IPS-18a (cell line): ENCODE data around the gene GART.
A peak's percentile ranks its signal among the peaks of the same experiment; 100 is the strongest.
"Not testable (repeated sequence)": the region's sequence is repeated elsewhere in the genome, so short reads cannot be mapped to it uniquely, and the experiment has no call there.

Source experiments
- H3K27ac ChIP-seq: one replicate; pipeline ENCODE4 v1.5.1; 2013; ENCODE audit warnings: low read length
- H3K27me3 ChIP-seq: one replicate; pipeline ENCODE4 v1.6.1; 2013; ENCODE audit warnings: mild to moderate bottlenecking, low read length; ENCODE audit not compliant: control insufficient read depth, insufficient read depth
- H3K36me3 ChIP-seq: one replicate; pipeline ENCODE4 v1.6.1; 2013; ENCODE audit warnings: low read depth, low read length; ENCODE audit not compliant: control insufficient read depth
- H3K4me1 ChIP-seq: one replicate; pipeline ENCODE4 v1.6.1; 2013; ENCODE audit warnings: low read depth, low read length; ENCODE audit not compliant: control insufficient read depth
- H3K4me3 ChIP-seq: one replicate; pipeline ENCODE4 v1.5.1; 2013; ENCODE audit warnings: low read length
- H3K9ac ChIP-seq: one replicate; pipeline ENCODE4 v1.6.1; 2013; ENCODE audit warnings: mild to moderate bottlenecking, low read length, moderate library complexity
- H3K9me3 ChIP-seq: one replicate; pipeline ENCODE4 v1.6.1; 2013; ENCODE audit warnings: low read depth, low read length; ENCODE audit not compliant: control insufficient read depth

Gene GART

DNA sequence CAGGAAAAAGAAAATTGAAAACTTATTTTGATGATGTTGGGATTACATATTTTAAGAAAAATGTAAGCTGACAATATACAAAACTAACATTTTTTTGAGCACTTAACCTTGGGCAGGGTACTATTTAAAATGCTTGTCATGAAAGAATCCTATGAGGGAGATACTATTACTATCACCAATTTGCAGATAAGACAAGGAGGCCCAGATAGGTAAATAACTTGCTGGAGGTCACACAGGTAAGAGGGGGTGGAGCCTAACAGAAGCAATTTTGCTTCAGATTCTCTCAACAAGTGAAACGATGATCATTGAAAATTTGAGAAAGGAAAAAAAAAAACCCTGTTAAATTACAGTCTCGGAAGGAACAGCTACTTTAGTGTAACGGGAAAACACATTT lies 1.2 kb downstream of the GART start:
- Histone ChIP-seq H3K36me3 (peaks cover 42% of the 10 kb centered on the region), H3K4me1 (peaks cover 10% of the 10 kb centered on the region), H3K27ac (peak overlapping the region; percentile 19), H3K9ac (peak overlapping the region; percentile 100), H3K27me3 (no peaks in the 10 kb centered on the region), H3K9me3 (no peaks in the 10 kb centered on the region), H3K4me3 (peak overlapping the region; percentile 100)

DNA sequence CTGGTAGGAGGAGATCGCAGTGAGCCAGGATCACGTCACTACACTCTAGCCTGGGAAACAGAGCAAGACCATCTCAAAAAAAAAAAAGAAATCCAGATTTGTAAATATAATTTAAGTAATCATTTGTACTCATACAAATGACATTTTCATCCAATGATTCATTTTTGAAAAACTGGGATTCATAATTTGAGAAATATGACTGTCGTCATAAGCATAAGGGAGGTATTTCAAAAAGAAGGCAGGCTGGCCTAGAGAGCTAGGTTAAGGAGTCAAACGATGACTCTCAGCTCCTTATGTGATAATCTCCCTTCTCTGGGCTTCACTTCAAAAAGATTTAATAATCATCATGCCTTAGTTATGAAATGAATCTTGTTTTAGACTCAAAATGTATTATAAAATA lies 2.3 kb downstream of the GART start:
- Histone ChIP-seq H3K4me3 (no peak overlapping the region), H3K9me3 (no peaks in the 10 kb centered on the region), H3K27ac (no peak overlapping the region), H3K4me1 (peaks cover 7% of the 10 kb centered on the region), H3K27me3 (no peaks in the 10 kb centered on the region), H3K36me3 (peaks cover 53% of the 10 kb centered on the region), H3K9ac (no peak overlapping the region)

DNA sequence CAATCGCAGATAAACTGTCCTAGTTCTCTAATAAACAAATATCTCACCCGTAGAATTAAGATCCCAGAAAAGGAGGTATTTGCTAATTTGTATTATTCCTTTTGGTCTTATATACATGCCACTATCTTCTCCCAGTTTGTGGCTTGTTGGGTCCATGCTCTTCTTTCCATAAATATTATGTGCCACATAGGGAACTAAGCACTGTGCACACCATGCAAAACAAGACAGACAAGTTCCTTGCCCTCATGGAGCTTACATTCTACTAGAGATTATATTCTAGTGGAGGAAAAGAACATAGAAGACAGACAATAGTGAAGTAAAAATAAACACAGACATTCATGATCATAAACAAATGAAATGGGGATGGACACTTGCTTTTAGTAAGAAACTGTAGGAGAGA lies 4.7 kb downstream of the GART start:
- Histone ChIP-seq H3K36me3 (peaks cover 74% of the 10 kb centered on the region), H3K27me3 (no peaks in the 10 kb centered on the region), H3K9ac (no peak overlapping the region), H3K9me3 (no peaks in the 10 kb centered on the region), H3K27ac (no peak overlapping the region), H3K4me1 (peaks cover 7% of the 10 kb centered on the region), H3K4me3 (no peak overlapping the region)

DNA sequence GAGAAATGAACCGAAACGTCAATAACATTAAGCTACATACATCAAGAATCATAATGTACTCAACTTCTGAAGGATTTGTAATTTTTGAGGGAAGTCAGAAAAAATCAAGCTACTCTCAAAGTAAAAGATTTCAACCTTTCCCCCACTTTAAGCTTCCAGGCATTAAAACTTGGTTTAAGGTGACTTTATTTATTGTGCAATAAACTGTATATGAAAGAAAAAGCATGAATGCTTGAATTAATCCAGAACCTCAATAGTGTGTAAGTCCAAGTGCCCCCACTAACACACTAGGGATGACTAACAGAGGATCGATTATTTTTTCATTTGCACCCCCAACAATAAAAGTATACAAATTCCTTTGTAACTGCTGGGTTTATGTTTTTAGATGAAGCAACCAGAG lies 10.9 kb downstream of the GART start:
- Histone ChIP-seq H3K27me3 (no peaks in the 10 kb centered on the region), H3K9me3 (no peaks in the 10 kb centered on the region), H3K36me3 (peaks cover 96% of the 10 kb centered on the region), H3K4me1 (no peaks in the 10 kb centered on the region), H3K4me3 (no peak overlapping the region), H3K27ac (no peak overlapping the region), H3K9ac (no peak overlapping the region)

DNA sequence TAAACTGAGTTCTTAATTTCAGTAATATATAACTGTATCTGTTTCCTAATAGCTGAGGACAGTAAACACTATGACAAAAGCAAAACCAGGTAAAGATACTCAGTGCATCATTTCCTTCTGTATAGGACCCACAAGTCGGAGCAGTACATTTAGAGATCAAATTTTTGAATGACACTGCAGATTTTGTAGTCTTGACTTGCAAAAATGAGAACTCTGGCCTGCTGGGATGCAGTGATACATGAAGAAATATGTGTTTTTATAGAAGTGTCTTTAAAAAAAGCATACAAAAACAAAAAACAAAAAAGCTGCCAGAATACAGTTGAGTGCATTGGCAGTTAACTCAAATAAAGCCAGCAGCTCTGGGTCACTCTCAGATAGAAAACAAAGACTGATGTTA lies 19.0 kb downstream of the GART start:
- H3K9ac ChIP-seq = no peak overlapping the region
- no peaks in the 10 kb centered on the region for H3K4me1 ChIP-seq
- H3K9me3 ChIP-seq = no peaks in the 10 kb centered on the region
- H3K4me3 ChIP-seq = no peak overlapping the region
- H3K36me3 ChIP-seq = peaks cover 76% of the 10 kb centered on the region
- H3K27me3 ChIP-seq = no peaks in the 10 kb centered on the region
- H3K27ac ChIP-seq = no peak overlapping the region

DNA sequence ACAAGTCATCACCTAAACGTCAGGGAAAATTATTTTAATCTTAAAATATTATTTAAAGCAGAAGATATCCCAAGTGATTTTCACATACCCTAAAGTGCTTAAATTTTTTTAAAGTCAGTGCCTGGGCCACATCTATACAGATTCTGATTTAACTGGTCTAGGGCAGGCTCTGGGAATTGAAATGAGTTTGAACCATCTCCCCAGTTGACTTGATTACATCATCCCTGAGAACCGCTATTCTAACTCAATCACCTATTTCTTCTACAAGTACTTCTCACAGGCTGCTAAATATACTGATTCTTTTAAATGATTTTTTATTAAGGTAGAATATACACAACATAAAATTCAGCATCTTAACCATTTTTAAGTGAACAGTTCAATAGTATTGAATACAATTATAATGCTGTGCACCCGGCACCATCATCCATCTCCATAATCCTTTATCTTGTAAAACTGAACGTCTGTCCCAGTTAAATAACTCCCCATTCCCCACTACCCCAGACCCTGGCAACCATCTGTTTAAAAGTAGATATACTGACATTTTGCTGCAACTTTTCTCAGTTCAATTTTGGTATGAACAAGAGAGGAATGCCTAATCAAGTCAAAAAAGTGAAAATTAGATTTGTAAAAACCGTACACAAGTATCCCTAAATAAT lies 19.5 kb downstream of the GART start:
- peaks cover 76% of the 10 kb centered on the region for H3K36me3 ChIP-seq
- H3K9me3 ChIP-seq = no peaks in the 10 kb centered on the region
- H3K27me3 ChIP-seq = no peaks in the 10 kb centered on the region
- H3K27ac ChIP-seq = no peak overlapping the region
- no peaks in the 10 kb centered on the region for H3K4me1 ChIP-seq
- no peak overlapping the region for H3K4me3 ChIP-seq
- H3K9ac ChIP-seq = no peak overlapping the region

DNA sequence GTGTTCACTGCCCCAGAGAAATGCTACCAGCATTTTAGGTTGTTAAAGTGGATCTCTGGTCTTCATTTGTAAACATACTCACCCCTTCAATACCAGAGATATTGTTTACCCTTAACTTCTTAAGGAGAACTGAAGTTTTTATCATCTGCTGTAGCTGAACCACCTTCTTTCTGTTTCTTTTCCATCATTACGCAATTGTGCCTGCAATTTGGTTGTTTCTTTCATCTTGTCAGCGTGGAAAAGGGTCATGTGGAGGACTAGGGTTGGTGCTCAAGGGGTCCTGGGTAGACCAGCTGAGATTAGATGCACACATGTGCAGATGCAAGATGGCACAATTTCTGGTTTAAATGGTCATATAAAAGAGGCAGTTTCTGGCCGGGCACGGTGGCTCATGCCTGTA lies 23.0 kb downstream of the GART start:
- no peaks in the 10 kb centered on the region for H3K4me1 ChIP-seq
- H3K9me3 ChIP-seq = no peaks in the 10 kb centered on the region
- no peak overlapping the region for H3K27ac ChIP-seq
- H3K4me3 ChIP-seq = no peak overlapping the region
- H3K9ac ChIP-seq = no peak overlapping the region
- H3K36me3 ChIP-seq = peaks cover 75% of the 10 kb centered on the region
- H3K27me3 ChIP-seq = no peaks in the 10 kb centered on the region

DNA sequence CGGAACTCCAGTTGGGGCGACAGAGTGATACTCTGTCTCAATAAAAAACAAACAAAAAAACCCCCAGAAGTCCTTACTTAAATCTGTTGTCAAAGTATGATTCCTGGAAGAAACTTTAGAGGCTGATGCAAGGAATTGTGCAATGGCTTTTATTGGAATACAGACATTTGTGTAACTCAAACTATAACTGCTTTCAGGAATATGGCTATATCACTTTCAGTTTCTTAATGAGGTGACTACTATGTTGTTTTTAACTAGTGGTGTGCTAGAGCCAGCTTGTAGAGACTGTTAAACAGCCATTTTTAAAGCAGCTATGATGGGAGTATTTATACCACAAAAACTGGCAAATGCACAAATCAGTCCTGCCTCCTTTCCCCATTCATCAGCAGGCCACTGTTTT lies 27.7 kb downstream of the GART start:
- H3K9me3 ChIP-seq = no peaks in the 10 kb centered on the region
- H3K36me3 ChIP-seq = peaks cover 86% of the 10 kb centered on the region
- no peaks in the 10 kb centered on the region for H3K4me1 ChIP-seq
- H3K27me3 ChIP-seq = no peaks in the 10 kb centered on the region
- H3K4me3 ChIP-seq = no peak overlapping the region
- H3K27ac ChIP-seq = no peak overlapping the region
- H3K9ac ChIP-seq = no peak overlapping the region

DNA sequence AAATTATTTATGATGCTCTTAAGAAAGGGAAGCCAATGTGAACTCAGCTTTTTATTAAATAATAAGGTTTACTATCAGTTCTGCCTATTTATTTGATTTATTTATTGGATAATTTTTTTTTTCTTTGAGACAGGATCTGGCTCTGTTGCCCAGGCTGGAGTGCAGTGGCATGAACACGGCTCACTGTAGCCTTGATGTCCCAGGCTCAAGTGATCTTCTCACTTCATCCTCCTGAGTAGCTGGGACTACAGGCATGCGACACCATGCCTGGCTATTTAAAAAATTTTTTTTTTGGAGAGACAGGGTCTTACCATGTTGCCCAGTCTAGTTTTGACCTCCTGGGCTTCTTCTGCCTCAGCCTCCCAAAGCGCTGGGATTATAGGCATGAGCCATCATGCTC lies 29.4 kb downstream of the GART start:
- H3K4me3 ChIP-seq = no peak overlapping the region
- no peaks in the 10 kb centered on the region for H3K27me3 ChIP-seq
- H3K4me1 ChIP-seq = no peaks in the 10 kb centered on the region
- H3K27ac ChIP-seq = no peak overlapping the region
- no peak overlapping the region for H3K9ac ChIP-seq
- peaks cover 80% of the 10 kb centered on the region for H3K36me3 ChIP-seq
- no peaks in the 10 kb centered on the region for H3K9me3 ChIP-seq

DNA sequence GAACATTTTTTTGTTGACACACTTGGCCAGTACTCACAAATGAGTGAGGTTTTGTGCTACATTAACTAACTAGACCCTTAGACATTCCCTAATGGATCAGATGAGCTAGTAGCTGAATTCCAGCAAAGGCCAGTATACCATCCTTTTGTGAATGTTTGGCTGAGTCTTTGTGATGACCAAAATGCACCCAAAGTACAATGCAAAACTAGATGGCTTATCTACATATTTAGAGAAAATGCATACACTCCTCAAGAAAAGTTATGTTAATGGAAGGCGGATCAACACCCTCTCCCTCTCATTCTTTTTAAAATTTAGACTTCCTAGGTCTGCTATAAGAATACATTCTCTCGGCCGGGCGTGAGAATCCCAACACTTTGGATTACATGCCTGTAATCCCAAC lies 30.3 kb downstream of the GART start:
- no peak overlapping the region for H3K4me3 ChIP-seq
- no peaks in the 10 kb centered on the region for H3K27me3 ChIP-seq
- no peaks in the 10 kb centered on the region for H3K4me1 ChIP-seq
- H3K36me3 ChIP-seq = peaks cover 78% of the 10 kb centered on the region
- H3K9ac ChIP-seq = no peak overlapping the region
- no peaks in the 10 kb centered on the region for H3K9me3 ChIP-seq
- H3K27ac ChIP-seq = no peak overlapping the region

DNA sequence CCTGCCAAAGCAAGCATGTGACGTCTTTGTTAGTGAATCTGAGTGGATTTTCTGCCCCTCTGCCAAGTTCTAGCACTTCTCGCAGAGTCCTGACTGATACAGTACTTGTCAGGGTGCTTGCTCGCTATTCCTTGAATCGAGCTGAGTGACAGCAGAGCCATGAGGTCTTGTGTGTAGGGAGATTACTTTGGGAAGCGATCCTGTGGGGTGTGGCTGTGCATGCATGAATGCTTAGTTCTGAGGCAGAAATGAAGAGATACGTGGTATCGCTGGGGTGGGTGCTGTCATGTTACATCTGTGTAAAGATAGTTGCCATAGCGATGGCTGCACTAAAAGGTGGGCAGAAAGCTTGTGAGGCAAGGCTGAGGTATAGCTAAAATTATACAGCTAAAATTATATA lies 31.1 kb downstream of the GART start:
- Histone ChIP-seq H3K4me3 (no peak overlapping the region), H3K9ac (no peak overlapping the region), H3K36me3 (peaks cover 76% of the 10 kb centered on the region), H3K27me3 (no peaks in the 10 kb centered on the region), H3K27ac (no peak overlapping the region), H3K9me3 (no peaks in the 10 kb centered on the region), H3K4me1 (no peaks in the 10 kb centered on the region)

DNA sequence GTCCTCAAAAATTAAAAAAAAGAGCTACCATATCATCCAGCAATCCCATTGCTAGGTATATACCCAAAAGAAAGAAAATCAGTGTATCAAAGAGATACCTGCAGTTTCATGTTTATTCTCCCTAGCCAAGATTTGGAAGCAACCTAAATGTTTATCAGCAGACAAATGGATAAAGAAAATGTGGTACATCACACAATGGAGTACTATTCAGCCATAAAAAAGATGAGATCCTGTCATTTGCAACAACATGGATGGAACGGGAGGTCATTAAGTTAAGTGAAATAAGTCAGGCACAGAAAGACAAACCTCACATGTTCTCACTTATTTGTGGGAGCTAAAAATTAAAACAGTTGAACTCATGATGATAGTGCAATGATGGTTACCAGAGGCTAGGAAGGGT lies 34.9 kb downstream of the GART start:
- peaks cover 72% of the 10 kb centered on the region for H3K36me3 ChIP-seq
- H3K4me1 ChIP-seq, H3K4me3 ChIP-seq, H3K9ac ChIP-seq, H3K9me3 ChIP-seq, H3K27me3 ChIP-seq, H3K27ac ChIP-seq: not testable (repeated sequence)
